HL-60 (cell line): ENCODE measurements around the gene FOXP2.

ENCODE experiments used
- GABPA ChIP-seq: IDR thresholded peaks from 2 replicates; pipeline ENCODE4 v1.6.1; 2012; ENCODE audit warnings: low read depth
- POLR2AphosphoS5 ChIP-seq: IDR thresholded peaks from 2 replicates; pipeline ENCODE4 v1.6.1; 2012; ENCODE audit warnings: low read depth
- SPI1 ChIP-seq: IDR thresholded peaks from 2 replicates; pipeline ENCODE4 v1.6.1; 2012; ENCODE audit warnings: low read depth, mild to moderate bottlenecking, borderline replicate concordance
- TF ChIP-seq, protein P1 (sequence below): IDR thresholded peaks from one replicate; pipeline ENCODE4 v1.5.1; 2011; ENCODE audit warnings: low read length, control low read depth, inconsistent platforms; ENCODE audit not compliant: insufficient read depth
- TF ChIP-seq, protein P2 (sequence below): IDR thresholded peaks from 2 replicates; pipeline ENCODE4 v1.6.1; 2012; ENCODE audit warnings: low read depth; ENCODE audit not compliant: insufficient replicate concordance

DNA sequence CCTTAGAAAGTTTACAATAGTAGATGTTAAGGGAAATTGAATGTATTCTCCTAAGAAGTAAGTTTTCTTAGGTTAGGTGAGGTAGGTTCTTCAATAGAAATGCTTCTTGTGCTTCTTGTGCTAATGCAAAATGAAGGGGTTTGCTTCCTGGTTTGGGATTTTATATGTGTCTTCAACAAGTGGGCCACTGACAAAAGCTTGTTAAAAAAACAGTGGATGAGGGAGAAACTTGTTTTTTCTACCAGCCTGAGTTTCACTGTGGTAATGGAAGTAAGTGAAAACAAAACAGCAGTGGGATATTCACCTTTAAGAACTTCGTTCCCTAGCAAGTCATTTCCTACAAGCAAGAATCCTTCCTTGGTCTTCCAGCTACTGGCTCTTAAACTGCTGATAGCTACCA, 107.5 kb downstream of the FOXP2 start:
- TF ChIP-seq, protein P1, sequence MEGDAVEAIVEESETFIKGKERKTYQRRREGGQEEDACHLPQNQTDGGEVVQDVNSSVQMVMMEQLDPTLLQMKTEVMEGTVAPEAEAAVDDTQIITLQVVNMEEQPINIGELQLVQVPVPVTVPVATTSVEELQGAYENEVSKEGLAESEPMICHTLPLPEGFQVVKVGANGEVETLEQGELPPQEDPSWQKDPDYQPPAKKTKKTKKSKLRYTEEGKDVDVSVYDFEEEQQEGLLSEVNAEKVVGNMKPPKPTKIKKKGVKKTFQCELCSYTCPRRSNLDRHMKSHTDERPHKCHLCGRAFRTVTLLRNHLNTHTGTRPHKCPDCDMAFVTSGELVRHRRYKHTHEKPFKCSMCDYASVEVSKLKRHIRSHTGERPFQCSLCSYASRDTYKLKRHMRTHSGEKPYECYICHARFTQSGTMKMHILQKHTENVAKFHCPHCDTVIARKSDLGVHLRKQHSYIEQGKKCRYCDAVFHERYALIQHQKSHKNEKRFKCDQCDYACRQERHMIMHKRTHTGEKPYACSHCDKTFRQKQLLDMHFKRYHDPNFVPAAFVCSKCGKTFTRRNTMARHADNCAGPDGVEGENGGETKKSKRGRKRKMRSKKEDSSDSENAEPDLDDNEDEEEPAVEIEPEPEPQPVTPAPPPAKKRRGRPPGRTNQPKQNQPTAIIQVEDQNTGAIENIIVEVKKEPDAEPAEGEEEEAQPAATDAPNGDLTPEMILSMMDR, result no peak
- TF ChIP-seq, protein P2, sequence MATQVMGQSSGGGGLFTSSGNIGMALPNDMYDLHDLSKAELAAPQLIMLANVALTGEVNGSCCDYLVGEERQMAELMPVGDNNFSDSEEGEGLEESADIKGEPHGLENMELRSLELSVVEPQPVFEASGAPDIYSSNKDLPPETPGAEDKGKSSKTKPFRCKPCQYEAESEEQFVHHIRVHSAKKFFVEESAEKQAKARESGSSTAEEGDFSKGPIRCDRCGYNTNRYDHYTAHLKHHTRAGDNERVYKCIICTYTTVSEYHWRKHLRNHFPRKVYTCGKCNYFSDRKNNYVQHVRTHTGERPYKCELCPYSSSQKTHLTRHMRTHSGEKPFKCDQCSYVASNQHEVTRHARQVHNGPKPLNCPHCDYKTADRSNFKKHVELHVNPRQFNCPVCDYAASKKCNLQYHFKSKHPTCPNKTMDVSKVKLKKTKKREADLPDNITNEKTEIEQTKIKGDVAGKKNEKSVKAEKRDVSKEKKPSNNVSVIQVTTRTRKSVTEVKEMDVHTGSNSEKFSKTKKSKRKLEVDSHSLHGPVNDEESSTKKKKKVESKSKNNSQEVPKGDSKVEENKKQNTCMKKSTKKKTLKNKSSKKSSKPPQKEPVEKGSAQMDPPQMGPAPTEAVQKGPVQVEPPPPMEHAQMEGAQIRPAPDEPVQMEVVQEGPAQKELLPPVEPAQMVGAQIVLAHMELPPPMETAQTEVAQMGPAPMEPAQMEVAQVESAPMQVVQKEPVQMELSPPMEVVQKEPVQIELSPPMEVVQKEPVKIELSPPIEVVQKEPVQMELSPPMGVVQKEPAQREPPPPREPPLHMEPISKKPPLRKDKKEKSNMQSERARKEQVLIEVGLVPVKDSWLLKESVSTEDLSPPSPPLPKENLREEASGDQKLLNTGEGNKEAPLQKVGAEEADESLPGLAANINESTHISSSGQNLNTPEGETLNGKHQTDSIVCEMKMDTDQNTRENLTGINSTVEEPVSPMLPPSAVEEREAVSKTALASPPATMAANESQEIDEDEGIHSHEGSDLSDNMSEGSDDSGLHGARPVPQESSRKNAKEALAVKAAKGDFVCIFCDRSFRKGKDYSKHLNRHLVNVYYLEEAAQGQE, result no peak
- TF ChIP-seq GABPA (no peak), POLR2AphosphoS5 (no peak), SPI1 (no peak)
